HepG2 (cell line): ENCODE results near the gene GAREM2. TPM values are rescaled to one million over a fixed set of nuclear protein-coding genes. Genes with fewer than 3 reads are reported as not detected.

Source experiments
- ATAC-seq: fragments of 200-7000 bp; cut with Tn5 transposase; 3 replicates; pipeline ENCODE4 v1.9.1; 2020; ENCODE audit warnings: mild to moderate bottlenecking, moderate library complexity
- BruUV-seq: library from RNA; stranded (reverse); fragments of 400-500 nt; replicated peaks from 2 replicates; lab custom pipeline; 2021; lab: Mats Ljungman, UMichigan
- CTCF ChIA-PET: fragments of 300-600 bp; formaldehyde crosslinking; extraction: SDS; loops from one replicate; lab custom pipeline; 2021; ENCODE audit warnings: low total read pairs, inconsistent platforms, low intra/inter-chr PET ratio; lab: Yijun Ruan, JAX
- POLR2A ChIA-PET: fragments of 350-600 bp; sonication (Branson Sonifier 250); formaldehyde crosslinking; loops from one replicate; lab custom pipeline; 2020; ENCODE audit warnings: antibody characterized with exemption, inconsistent platforms; lab: Yijun Ruan, JAX
- DNase-seq: peaks from one replicate; pipeline ENCODE4 v3.0.0-alpha.2; 2015; ENCODE audit warnings: low spot score
- FAIRE-seq: peaks from 3 replicates; lab custom pipeline; 2011; peaks lifted over from hg19 to GRCh38; lab: Jason Lieb, UNC
- H2AFZ ChIP-seq: one replicate; pipeline ENCODE4 v1.6.1; 2011; ENCODE audit warnings: low read length, inconsistent platforms
- H3K27ac ChIP-seq: fragments of 300-600 bp; 3 replicates; pipeline ENCODE4 v1.8.0; 2011; ENCODE audit warnings: mixed run types, mild to moderate bottlenecking, mixed read lengths, low read length, inconsistent platforms; ENCODE audit not compliant: insufficient read depth; ENCODE audit errors: extremely low read length
- H3K27me3 ChIP-seq, 2 experiments: fragments of 200-600 bp in 1 of 2; 2 replicates in 1 of 2; 3 replicates in 1 of 2; pipeline versions ENCODE4 v1.6.0 to v1.8.0; 2011; ENCODE audit warnings: low read length in 2 of 2, mild to moderate bottlenecking in 2 of 2, moderate library complexity in 2 of 2, inconsistent platforms in 1 of 2; ENCODE audit not compliant: insufficient read depth in 2 of 2, control insufficient read depth in 1 of 2
- H3K36me3 ChIP-seq, 2 experiments: fragments of 200-600 bp in 1 of 2; replicated peaks in 1 of 2; 2 replicates in 1 of 2; 3 replicates in 1 of 2; pipeline versions ENCODE4 v1.5.1 to v1.8.0; 2011; ENCODE audit warnings: low read length in 2 of 2, inconsistent platforms in 1 of 2; ENCODE audit not compliant: insufficient read depth in 2 of 2, control insufficient read depth in 1 of 2
- H3K4me1 ChIP-seq: 2 replicates; pipeline ENCODE4 v1.5.1; 2012; ENCODE audit warnings: low read length, inconsistent platforms; ENCODE audit not compliant: insufficient read depth
- H3K4me2 ChIP-seq: 2 replicates; pipeline ENCODE4 v1.6.0; 2011; ENCODE audit warnings: low read depth, low read length, inconsistent platforms
- H3K4me3 ChIP-seq, 3 experiments: fragments of 200-600 bp in 1 of 3; sonication (generic), shearing (Covaris generic) in 1 of 3; replicated peaks in 1 of 3; 2 replicates each; pipeline ENCODE4 v1.5.1; 2011 to 2016; ENCODE audit warnings: low read length in 3 of 3, inconsistent platforms in 2 of 3, low read depth in 2 of 3, mild to moderate bottlenecking in 2 of 3, control low read depth in 1 of 3, mixed read lengths in 1 of 3; ENCODE audit not compliant: insufficient read depth in 1 of 3
- H3K79me2 ChIP-seq: one replicate; pipeline ENCODE4 v1.6.1; 2011; ENCODE audit warnings: low read length, inconsistent platforms; ENCODE audit not compliant: insufficient read depth
- H3K9ac ChIP-seq: 2 replicates; pipeline ENCODE4 v1.6.0; 2011; ENCODE audit warnings: mild to moderate bottlenecking, low read depth, low read length, inconsistent platforms; ENCODE audit not compliant: insufficient read depth
- H3K9me3 ChIP-seq: 2 replicates; pipeline ENCODE4 v1.5.1; 2012; ENCODE audit warnings: mild to moderate bottlenecking, low read length
- H4K20me1 ChIP-seq: 2 replicates; pipeline ENCODE4 v1.6.0; 2011; ENCODE audit warnings: inconsistent platforms, mild to moderate bottlenecking, low read length, moderate library complexity; ENCODE audit not compliant: insufficient read depth
- AGO2 ChIP-seq: fragments of 200-400 bp; formaldehyde crosslinking; optimal IDR thresholded peaks from 2 replicates; pipeline ENCODE3; 2017; ENCODE audit warnings: mild to moderate bottlenecking, low read depth, low read length, moderate library complexity
- KDM2A ChIP-seq: sonication (generic); formaldehyde crosslinking; IDR thresholded peaks from 2 replicates; pipeline ENCODE4 v1.4.0; 2020; ENCODE audit warnings: low read depth, missing genetic modification reagents, borderline replicate concordance
- MAZ ChIP-seq, 2 experiments: sonication (generic) in 1 of 2; formaldehyde crosslinking in 1 of 2; IDR thresholded peaks; 2 replicates each; pipeline versions ENCODE4 v1.5.0 to v1.6.1; 2012 to 2020; ENCODE audit warnings: low read depth in 2 of 2, mild to moderate bottlenecking in 2 of 2, borderline replicate concordance in 1 of 2, improper control_type of control experiment in 1 of 2, low read length in 1 of 2, missing genetic modification reagents in 1 of 2, moderate library complexity in 1 of 2
- NCOA1 ChIP-seq: sonication (generic); formaldehyde crosslinking; IDR thresholded peaks from 2 replicates; pipeline ENCODE4 v1.9.0; 2021; ENCODE audit warnings: missing genetic modification reagents
- NR2F1 ChIP-seq, 2 experiments: fragments of 450-650 bp in 1 of 2; formaldehyde crosslinking in 1 of 2; IDR thresholded peaks; 2 replicates each; pipeline versions ENCODE4 v1.5.0 to v1.6.1; 2016 to 2020; ENCODE audit warnings: mild to moderate bottlenecking in 1 of 2, missing compliant biosample characterization in 1 of 2, missing genetic modification reagents in 1 of 2, moderate library complexity in 1 of 2
- TBX2 ChIP-seq: sonication (generic); formaldehyde crosslinking; IDR thresholded peaks from 2 replicates; pipeline ENCODE4 v1.5.0; 2020; ENCODE audit warnings: missing genetic modification reagents, mild to moderate bottlenecking, borderline replicate concordance
- TCF7L2 ChIP-seq: IDR thresholded peaks from 2 replicates; pipeline ENCODE4 v1.6.1; 2011; ENCODE audit warnings: mild to moderate bottlenecking, low read depth, low read length, moderate library complexity
- WGBS: methylation state at CpG from one replicate; pipeline ENCODE4 v1.1.6; 2017; ENCODE audit warnings: low lambda C conversion rate; 5-methylcytosine and 5-hydroxymethylcytosine counted together
- in situ Hi-C: cut with HindIII; loops from 2 replicates; pipeline ENCODE4 v1.10.0; 2017; ENCODE audit warnings: low pct_unique_long_range_greater_than_20kb; ENCODE audit not compliant: extremely low pct_ligation_motif_present
- intact Hi-C: fragments of 100-400 bp; cut with micrococcal nuclease; formaldehyde crosslinking; loops from one replicate; pipeline ENCODE4 v1.10.0; 2022; ENCODE audit not compliant: unreplicated experiment
- polyA plus RNA-seq, 8 experiments: library from polyadenylated mRNA; depleted of rRNA in 3 of 8; stranded (reverse) in 7 of 8; unstranded in 1 of 8; fragments of >200 nt; fragmentation: Illumina TruSeq in 4 of 8; extraction: Trizol in 4 of 8; gene quantifications; 2 replicates each; pipeline versions ENCODE4 v1.2.1 to v1.2.3, GENCODE V29; 2011 to 2016; ENCODE audit warnings: low read depth in 4 of 8, missing spikeins in 1 of 8, mixed read lengths in 1 of 8; ENCODE audit not compliant: insufficient read depth in 1 of 8
- total RNA-seq, 5 experiments: library from RNA; depleted of rRNA; stranded (reverse); fragments of >200 nt; fragmentation: Illumina TruSeq; extraction: Trizol; gene quantifications; 2 replicates each; pipeline ENCODE4 v1.2.3, GENCODE V29; 2016; ENCODE audit warnings: low read depth in 1 of 5
- TF ChIP-seq, protein P1 (sequence below): sonication (generic); formaldehyde crosslinking; IDR thresholded peaks from 2 replicates; pipeline ENCODE4 v1.4.0; 2020; ENCODE audit warnings: missing genetic modification reagents

GAREM2 gene
- total and polyA plus RNA-seq, 2 of the 13 experiments (the other 11 are each of a cell fraction or from before 2014, with no cell fraction given) = 0.29 to 0.38 TPM

GRCh38 chr2:26141145-26141769 is 31.6 kb upstream of the GAREM2 start:
- TF ChIP-seq AGO2 (peak; percentile 79), NR2F1 (CRISPR knock-in tag; IDR thresholded peaks at IDR 0.05) (no peak)
- H3K9me3 ChIP-seq = no peaks in the 10 kb centered on the region
- 93% methylated on average over 18 of the region's 18 CpGs for WGBS
- no peak for FAIRE-seq
- H3K4me1 ChIP-seq = no peaks in the 10 kb centered on the region
- ChIA-PET POLR2A (no interaction called here), CTCF (no interaction called here)
- in situ Hi-C loops (loop anchor here (10.0 kb wide), 1 partner anchor 286 kb away; no protein-coding TSS in a partner anchor), intact Hi-C loops (no loop called here)
- no peak overlapping the region for H3K9ac ChIP-seq
- no peak for DNase-seq
- no peaks in the 10 kb centered on the region for H3K79me2 ChIP-seq
- H3K27me3 ChIP-seq = no peaks in the 10 kb centered on the region
- peak; percentile 13; the same call in 2 of the 3 replicates for ATAC-seq
- H3K27ac ChIP-seq = no peak overlapping the region
- H2AFZ ChIP-seq = no peak overlapping the region
- H4K20me1 ChIP-seq = no peaks in the 10 kb centered on the region
- no peak overlapping the region for H3K4me2 ChIP-seq
- no TSS peak for BruUV-seq
- peaks cover 2 to 4% of the 10 kb centered on the region in 2 experiments; a peak in 3 of 5 replicates for H3K36me3 ChIP-seq
- no peak overlapping the region for H3K4me3 ChIP-seq

- no peak for ATAC-seq
- Histone ChIP-seq H3K79me2 (no peaks in the 10 kb centered on the region), H4K20me1 (no peaks in the 10 kb centered on the region), H3K27ac (no peak overlapping the region), H3K4me1 (no peaks in the 10 kb centered on the region), H3K36me3 (no peaks in the 10 kb centered on the region), H3K27me3 (peaks cover 0 to 6% of the 10 kb centered on the region in 2 experiments; a peak in 1 of 5 replicates), H3K4me3 (no peak overlapping the region), H3K9ac (no peak overlapping the region), H3K9me3 (no peaks in the 10 kb centered on the region), H2AFZ (no peak overlapping the region), H3K4me2 (no peak overlapping the region)
- 72% methylated on average over 7 of the region's 7 CpGs for WGBS
- BruUV-seq = no TSS peak
- DNase-seq = no peak
- in situ Hi-C loops (loop anchor here (10.0 kb wide), 1 partner anchor 289 kb away; no protein-coding TSS in a partner anchor), intact Hi-C loops (loop anchor here (2.0 kb wide), 2 partner anchors 153 to 291 kb away; no protein-coding TSS in a partner anchor)
- CTCF ChIA-PET = interaction anchor here (1.9 to 3.0 kb wide), 3 partner anchors 55 to 193 kb away, joined by 13 to 32 read pairs (median 14); no protein-coding TSS in a partner anchor
- FAIRE-seq = no peak
- POLR2A ChIA-PET = no interaction called here
- no peak for TF ChIP-seq TCF7L2
- TF ChIP-seq MAZ (IDR thresholded peaks at IDR 0.05; ENCODE audit: borderline replicate concordance, low read depth, low read length) = no peak
- no peak for TF ChIP-seq MAZ (CRISPR knock-in tag; IDR thresholded peaks at IDR 0.05; ENCODE audit: low read depth)
- TF ChIP-seq TBX2 (CRISPR knock-in tag) = no peak
- TF ChIP-seq, protein P1, sequence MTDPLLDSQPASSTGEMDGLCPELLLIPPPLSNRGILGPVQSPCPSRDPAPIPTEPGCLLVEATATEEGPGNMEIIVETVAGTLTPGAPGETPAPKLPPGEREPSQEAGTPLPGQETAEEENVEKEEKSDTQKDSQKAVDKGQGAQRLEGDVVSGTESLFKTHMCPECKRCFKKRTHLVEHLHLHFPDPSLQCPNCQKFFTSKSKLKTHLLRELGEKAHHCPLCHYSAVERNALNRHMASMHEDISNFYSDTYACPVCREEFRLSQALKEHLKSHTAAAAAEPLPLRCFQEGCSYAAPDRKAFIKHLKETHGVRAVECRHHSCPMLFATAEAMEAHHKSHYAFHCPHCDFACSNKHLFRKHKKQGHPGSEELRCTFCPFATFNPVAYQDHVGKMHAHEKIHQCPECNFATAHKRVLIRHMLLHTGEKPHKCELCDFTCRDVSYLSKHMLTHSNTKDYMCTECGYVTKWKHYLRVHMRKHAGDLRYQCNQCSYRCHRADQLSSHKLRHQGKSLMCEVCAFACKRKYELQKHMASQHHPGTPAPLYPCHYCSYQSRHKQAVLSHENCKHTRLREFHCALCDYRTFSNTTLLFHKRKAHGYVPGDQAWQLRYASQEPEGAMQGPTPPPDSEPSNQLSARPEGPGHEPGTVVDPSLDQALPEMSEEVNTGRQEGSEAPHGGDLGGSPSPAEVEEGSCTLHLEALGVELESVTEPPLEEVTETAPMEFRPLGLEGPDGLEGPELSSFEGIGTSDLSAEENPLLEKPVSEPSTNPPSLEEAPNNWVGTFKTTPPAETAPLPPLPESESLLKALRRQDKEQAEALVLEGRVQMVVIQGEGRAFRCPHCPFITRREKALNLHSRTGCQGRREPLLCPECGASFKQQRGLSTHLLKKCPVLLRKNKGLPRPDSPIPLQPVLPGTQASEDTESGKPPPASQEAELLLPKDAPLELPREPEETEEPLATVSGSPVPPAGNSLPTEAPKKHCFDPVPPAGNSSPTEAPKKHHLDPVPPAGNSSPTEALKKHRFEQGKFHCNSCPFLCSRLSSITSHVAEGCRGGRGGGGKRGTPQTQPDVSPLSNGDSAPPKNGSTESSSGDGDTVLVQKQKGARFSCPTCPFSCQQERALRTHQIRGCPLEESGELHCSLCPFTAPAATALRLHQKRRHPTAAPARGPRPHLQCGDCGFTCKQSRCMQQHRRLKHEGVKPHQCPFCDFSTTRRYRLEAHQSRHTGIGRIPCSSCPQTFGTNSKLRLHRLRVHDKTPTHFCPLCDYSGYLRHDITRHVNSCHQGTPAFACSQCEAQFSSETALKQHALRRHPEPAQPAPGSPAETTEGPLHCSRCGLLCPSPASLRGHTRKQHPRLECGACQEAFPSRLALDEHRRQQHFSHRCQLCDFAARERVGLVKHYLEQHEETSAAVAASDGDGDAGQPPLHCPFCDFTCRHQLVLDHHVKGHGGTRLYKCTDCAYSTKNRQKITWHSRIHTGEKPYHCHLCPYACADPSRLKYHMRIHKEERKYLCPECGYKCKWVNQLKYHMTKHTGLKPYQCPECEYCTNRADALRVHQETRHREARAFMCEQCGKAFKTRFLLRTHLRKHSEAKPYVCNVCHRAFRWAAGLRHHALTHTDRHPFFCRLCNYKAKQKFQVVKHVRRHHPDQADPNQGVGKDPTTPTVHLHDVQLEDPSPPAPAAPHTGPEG (CRISPR knock-in tag) = no peak
- 0 out of 2 replicates have a peak, but pooled peaks have one; percentile 19 for TF ChIP-seq KDM2A (CRISPR knock-in tag)
- TF ChIP-seq NCOA1 (CRISPR knock-in tag) = no peak
Measured at GRCh38 chr2:26144031-26144430, 28.9 kb upstream of the GAREM2 start.
